Measurements from ENCODE around the gene CBLB.

The CBLB gene

GRCh38 chr3:105686278-105686897 lies 182.4 kb downstream of the CBLB start:
- DNase-seq (ENCODE audit: low read depth): no peak

GRCh38 chr3:105679951-105680350 lies 188.9 kb downstream of the CBLB start:
- no peak for DNase-seq (ENCODE audit: low read depth)

GRCh38 chr3:105678017-105678416 lies 190.8 kb downstream of the CBLB start:
- DNase-seq (ENCODE audit: low read depth): no peak

GRCh38 chr3:105676621-105677300 lies 192.1 kb downstream of the CBLB start:
- DNase-seq (ENCODE audit: low read depth): no peak

GRCh38 chr3:105674437-105675065 lies 194.3 kb downstream of the CBLB start:
- no peak for DNase-seq (ENCODE audit: low read depth)

GRCh38 chr3:105672996-105673395 lies 195.8 kb downstream of the CBLB start:
- DNase-seq (ENCODE audit: low read depth): no peak

- no peak for DNase-seq (ENCODE audit: low read depth)
These were observed 206.5 kb downstream of the CBLB start for GRCh38 chr3:105662306-105662705.

GRCh38 chr3:105661461-105661860 lies 207.4 kb downstream of the CBLB start:
- no peak for DNase-seq (ENCODE audit: low read depth)

GRCh38 chr3:105656651-105657504 lies 211.9 kb downstream of the CBLB start:
- DNase-seq (ENCODE audit: low read depth): no peak

GRCh38 chr3:105653868-105654267 lies 214.9 kb downstream of the CBLB start:
- DNase-seq (ENCODE audit: low read depth): no peak

- DNase-seq (ENCODE audit: low read depth): no peak
These were observed 215.6 kb downstream of the CBLB start for GRCh38 chr3:105653166-105653565.

- DNase-seq (ENCODE audit: low read depth): no peak
These were observed 219.3 kb downstream of the CBLB start for GRCh38 chr3:105649480-105649879.

- DNase-seq (ENCODE audit: low read depth): no peak
These were observed 221.8 kb downstream of the CBLB start for GRCh38 chr3:105647047-105647446.

GRCh38 chr3:105639131-105639530 lies 229.7 kb downstream of the CBLB start:
- DNase-seq (ENCODE audit: low read depth): no peak

- no peak for DNase-seq (ENCODE audit: low read depth)
These were observed 234.1 kb downstream of the CBLB start for GRCh38 chr3:105634708-105635107.

GRCh38 chr3:105629718-105630117 lies 239.1 kb downstream of the CBLB start:
- no peak for DNase-seq (ENCODE audit: low read depth)

GRCh38 chr3:105626739-105627138 lies 242.1 kb downstream of the CBLB start:
- DNase-seq (ENCODE audit: low read depth): no peak

GRCh38 chr3:105622169-105622568 lies 246.6 kb downstream of the CBLB start:
- no peak for DNase-seq (ENCODE audit: low read depth)

- no peak for DNase-seq (ENCODE audit: low read depth)
These were observed 248.6 kb downstream of the CBLB start for GRCh38 chr3:105620236-105620635.

- DNase-seq (ENCODE audit: low read depth): no peak
These were observed 249.2 kb downstream of the CBLB start for GRCh38 chr3:105619651-105620050.

GRCh38 chr3:105618556-105618955 lies 250.3 kb downstream of the CBLB start:
- DNase-seq (ENCODE audit: low read depth): no peak

GRCh38 chr3:105616374-105617121 lies 252.3 kb downstream of the CBLB start:
- no peak for DNase-seq (ENCODE audit: low read depth)
